Measurements from ENCODE around the gene COX8C.

COX8C gene

DNA sequence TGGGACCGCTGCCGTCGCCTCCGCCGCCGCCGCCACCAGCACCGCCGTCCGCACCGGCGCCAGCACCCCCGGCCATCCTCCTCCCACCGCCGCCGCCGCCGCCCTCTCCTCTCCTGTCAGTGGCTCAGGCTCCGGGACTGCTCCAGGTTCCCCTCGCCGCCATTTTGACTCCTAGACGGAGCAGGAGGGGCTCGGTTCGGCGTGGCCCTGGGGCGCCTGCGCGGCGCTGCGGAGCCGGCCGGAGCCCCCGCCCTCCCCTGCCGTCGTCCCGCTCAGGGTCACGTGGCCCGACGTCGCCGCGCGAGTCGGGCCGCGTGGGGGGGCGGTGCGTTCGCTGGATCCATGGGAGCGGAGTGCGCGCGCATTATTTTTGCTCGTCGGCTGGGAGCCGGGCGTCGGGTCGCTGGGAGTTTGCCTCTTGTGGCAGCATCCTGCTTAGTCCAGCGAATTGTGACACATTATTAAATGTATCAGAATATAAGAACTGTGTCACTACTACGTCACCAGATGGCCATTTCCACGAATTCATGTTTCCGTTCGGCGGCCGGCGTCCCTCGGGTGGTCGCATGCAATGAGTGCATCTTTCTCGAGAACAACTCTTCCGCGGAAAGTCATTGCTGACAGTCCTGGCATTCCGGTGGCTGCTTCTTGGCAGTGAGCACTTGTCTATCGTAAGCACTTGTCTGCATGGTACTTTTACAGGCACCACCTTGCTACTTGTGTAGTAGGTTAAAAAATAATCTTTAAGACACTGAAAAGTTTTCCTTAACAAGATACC lies 13.9 kb upstream of the COX8C start, which contains the start of gene BTBD7 (continued):
- TF ChIP-seq ZNF121 (tag by site-specific recombination; IDR thresholded peaks at IDR 0.05) (no peak), ZNF785 (tag by site-specific recombination; IDR thresholded peaks at IDR 0.05) (no peak), KLF8 (tag by site-specific recombination; IDR thresholded peaks at IDR 0.05) (no peak), ZNF266 (tag by site-specific recombination; IDR thresholded peaks at IDR 0.05; ENCODE audit: low read depth) (no peak), ZNF776 (tag by site-specific recombination; IDR thresholded peaks at IDR 0.05; ENCODE audit: borderline replicate concordance) (no peak), ZNF335 (tag by site-specific recombination; conservative IDR thresholded peaks at IDR 0.05) (peak; percentile 88), ZEB2 (tag by site-specific recombination; IDR thresholded peaks at IDR 0.05) (peak; percentile 48; the same call in 1 of the 2 replicates), ZNF19 (tag by site-specific recombination; IDR thresholded peaks at IDR 0.05; ENCODE audit: low read depth) (no peak), BCL11A (tag by site-specific recombination; IDR thresholded peaks at IDR 0.05; ENCODE audit: low read depth) (no peak), KLF10 (tag by site-specific recombination; IDR thresholded peaks at IDR 0.05) (0 out of 2 replicates have a peak, but pooled peaks have one; percentile 47), ZNF501 (tag by site-specific recombination; IDR thresholded peaks at IDR 0.05) (peak; percentile 76), ZNF792 (tag by site-specific recombination; IDR thresholded peaks at IDR 0.05) (no peak), ZNF133 (tag by site-specific recombination; IDR thresholded peaks at IDR 0.05) (no peak), ZNF155 (tag by site-specific recombination; IDR thresholded peaks at IDR 0.05) (no peak), ZNF560 (tag by site-specific recombination; IDR thresholded peaks at IDR 0.05; ENCODE audit: borderline replicate concordance) (no peak), ZNF394 (tag by site-specific recombination; IDR thresholded peaks at IDR 0.05; ENCODE audit: borderline replicate concordance) (no peak)
- TF ChIP-seq, protein P1, sequence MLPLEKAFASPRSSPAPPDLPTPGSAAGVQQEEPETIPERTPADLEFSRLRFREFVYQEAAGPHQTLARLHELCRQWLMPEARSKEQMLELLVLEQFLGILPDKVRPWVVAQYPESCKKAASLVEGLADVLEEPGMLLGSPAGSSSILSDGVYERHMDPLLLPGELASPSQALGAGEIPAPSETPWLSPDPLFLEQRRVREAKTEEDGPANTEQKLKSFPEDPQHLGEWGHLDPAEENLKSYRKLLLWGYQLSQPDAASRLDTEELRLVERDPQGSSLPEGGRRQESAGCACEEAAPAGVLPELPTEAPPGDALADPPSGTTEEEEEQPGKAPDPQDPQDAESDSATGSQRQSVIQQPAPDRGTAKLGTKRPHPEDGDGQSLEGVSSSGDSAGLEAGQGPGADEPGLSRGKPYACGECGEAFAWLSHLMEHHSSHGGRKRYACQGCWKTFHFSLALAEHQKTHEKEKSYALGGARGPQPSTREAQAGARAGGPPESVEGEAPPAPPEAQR (tag by site-specific recombination; IDR thresholded peaks at IDR 0.05) = no peak
- TF ChIP-seq, protein P2, sequence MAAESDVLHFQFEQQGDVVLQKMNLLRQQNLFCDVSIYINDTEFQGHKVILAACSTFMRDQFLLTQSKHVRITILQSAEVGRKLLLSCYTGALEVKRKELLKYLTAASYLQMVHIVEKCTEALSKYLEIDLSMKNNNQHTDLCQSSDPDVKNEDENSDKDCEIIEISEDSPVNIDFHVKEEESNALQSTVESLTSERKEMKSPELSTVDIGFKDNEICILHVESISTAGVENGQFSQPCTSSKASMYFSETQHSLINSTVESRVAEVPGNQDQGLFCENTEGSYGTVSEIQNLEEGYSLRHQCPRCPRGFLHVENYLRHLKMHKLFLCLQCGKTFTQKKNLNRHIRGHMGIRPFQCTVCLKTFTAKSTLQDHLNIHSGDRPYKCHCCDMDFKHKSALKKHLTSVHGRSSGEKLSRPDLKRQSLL (tag by site-specific recombination; IDR thresholded peaks at IDR 0.05) = peak; percentile 86
- TF ChIP-seq, protein P3, sequence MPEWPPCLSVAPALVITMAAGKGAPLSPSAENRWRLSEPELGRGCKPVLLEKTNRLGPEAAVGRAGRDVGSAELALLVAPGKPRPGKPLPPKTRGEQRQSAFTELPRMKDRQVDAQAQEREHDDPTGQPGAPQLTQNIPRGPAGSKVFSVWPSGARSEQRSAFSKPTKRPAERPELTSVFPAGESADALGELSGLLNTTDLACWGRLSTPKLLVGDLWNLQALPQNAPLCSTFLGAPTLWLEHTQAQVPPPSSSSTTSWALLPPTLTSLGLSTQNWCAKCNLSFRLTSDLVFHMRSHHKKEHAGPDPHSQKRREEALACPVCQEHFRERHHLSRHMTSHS (tag by site-specific recombination; IDR thresholded peaks at IDR 0.05) = no peak
- TF ChIP-seq, protein P4, sequence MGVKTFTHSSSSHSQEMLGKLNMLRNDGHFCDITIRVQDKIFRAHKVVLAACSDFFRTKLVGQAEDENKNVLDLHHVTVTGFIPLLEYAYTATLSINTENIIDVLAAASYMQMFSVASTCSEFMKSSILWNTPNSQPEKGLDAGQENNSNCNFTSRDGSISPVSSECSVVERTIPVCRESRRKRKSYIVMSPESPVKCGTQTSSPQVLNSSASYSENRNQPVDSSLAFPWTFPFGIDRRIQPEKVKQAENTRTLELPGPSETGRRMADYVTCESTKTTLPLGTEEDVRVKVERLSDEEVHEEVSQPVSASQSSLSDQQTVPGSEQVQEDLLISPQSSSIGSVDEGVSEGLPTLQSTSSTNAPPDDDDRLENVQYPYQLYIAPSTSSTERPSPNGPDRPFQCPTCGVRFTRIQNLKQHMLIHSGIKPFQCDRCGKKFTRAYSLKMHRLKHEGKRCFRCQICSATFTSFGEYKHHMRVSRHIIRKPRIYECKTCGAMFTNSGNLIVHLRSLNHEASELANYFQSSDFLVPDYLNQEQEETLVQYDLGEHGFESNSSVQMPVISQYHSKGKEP (tag by site-specific recombination; IDR thresholded peaks at IDR 0.05) = no peak
- TF ChIP-seq, protein P5, sequence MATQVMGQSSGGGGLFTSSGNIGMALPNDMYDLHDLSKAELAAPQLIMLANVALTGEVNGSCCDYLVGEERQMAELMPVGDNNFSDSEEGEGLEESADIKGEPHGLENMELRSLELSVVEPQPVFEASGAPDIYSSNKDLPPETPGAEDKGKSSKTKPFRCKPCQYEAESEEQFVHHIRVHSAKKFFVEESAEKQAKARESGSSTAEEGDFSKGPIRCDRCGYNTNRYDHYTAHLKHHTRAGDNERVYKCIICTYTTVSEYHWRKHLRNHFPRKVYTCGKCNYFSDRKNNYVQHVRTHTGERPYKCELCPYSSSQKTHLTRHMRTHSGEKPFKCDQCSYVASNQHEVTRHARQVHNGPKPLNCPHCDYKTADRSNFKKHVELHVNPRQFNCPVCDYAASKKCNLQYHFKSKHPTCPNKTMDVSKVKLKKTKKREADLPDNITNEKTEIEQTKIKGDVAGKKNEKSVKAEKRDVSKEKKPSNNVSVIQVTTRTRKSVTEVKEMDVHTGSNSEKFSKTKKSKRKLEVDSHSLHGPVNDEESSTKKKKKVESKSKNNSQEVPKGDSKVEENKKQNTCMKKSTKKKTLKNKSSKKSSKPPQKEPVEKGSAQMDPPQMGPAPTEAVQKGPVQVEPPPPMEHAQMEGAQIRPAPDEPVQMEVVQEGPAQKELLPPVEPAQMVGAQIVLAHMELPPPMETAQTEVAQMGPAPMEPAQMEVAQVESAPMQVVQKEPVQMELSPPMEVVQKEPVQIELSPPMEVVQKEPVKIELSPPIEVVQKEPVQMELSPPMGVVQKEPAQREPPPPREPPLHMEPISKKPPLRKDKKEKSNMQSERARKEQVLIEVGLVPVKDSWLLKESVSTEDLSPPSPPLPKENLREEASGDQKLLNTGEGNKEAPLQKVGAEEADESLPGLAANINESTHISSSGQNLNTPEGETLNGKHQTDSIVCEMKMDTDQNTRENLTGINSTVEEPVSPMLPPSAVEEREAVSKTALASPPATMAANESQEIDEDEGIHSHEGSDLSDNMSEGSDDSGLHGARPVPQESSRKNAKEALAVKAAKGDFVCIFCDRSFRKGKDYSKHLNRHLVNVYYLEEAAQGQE (tag by site-specific recombination; IDR thresholded peaks at IDR 0.05) = no peak
- TF ChIP-seq, protein P6, sequence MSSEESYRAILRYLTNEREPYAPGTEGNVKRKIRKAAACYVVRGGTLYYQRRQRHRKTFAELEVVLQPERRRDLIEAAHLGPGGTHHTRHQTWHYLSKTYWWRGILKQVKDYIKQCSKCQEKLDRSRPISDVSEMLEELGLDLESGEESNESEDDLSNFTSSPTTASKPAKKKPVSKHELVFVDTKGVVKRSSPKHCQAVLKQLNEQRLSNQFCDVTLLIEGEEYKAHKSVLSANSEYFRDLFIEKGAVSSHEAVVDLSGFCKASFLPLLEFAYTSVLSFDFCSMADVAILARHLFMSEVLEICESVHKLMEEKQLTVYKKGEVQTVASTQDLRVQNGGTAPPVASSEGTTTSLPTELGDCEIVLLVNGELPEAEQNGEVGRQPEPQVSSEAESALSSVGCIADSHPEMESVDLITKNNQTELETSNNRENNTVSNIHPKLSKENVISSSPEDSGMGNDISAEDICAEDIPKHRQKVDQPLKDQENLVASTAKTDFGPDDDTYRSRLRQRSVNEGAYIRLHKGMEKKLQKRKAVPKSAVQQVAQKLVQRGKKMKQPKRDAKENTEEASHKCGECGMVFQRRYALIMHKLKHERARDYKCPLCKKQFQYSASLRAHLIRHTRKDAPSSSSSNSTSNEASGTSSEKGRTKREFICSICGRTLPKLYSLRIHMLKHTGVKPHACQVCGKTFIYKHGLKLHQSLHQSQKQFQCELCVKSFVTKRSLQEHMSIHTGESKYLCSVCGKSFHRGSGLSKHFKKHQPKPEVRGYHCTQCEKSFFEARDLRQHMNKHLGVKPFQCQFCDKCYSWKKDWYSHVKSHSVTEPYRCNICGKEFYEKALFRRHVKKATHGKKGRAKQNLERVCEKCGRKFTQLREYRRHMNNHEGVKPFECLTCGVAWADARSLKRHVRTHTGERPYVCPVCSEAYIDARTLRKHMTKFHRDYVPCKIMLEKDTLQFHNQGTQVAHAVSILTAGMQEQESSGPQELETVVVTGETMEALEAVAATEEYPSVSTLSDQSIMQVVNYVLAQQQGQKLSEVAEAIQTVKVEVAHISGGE (tag by site-specific recombination; conservative IDR thresholded peaks at IDR 0.05; ENCODE audit: low read depth) = 0 out of 2 replicates have a peak, but pooled peaks have one; percentile 15
- TF ChIP-seq, protein P7, sequence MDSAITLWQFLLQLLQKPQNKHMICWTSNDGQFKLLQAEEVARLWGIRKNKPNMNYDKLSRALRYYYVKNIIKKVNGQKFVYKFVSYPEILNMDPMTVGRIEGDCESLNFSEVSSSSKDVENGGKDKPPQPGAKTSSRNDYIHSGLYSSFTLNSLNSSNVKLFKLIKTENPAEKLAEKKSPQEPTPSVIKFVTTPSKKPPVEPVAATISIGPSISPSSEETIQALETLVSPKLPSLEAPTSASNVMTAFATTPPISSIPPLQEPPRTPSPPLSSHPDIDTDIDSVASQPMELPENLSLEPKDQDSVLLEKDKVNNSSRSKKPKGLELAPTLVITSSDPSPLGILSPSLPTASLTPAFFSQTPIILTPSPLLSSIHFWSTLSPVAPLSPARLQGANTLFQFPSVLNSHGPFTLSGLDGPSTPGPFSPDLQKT (IDR thresholded peaks at IDR 0.05; ENCODE audit: borderline replicate concordance, low read depth, low read length) = no peak
- TF ChIP-seq, protein P8, sequence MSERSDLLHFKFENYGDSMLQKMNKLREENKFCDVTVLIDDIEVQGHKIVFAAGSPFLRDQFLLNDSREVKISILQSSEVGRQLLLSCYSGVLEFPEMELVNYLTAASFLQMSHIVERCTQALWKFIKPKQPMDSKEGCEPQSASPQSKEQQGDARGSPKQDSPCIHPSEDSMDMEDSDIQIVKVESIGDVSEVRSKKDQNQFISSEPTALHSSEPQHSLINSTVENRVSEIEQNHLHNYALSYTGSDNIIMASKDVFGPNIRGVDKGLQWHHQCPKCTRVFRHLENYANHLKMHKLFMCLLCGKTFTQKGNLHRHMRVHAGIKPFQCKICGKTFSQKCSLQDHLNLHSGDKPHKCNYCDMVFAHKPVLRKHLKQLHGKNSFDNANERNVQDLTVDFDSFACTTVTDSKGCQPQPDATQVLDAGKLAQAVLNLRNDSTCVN (tag by site-specific recombination; optimal IDR thresholded peaks at IDR 0.05) = peak; percentile 70

All from HEK293 (cell line).